ENCODE results near the gene GP1BA.
"Not testable (repeated sequence)": the region's sequence is repeated elsewhere in the genome, so short reads cannot be mapped to it uniquely, and the experiment has no call there.

Gene GP1BA

GRCh38 chr17:4913994-4914393 is 18.1 kb upstream of the GP1BA start:
- no peak for TF ChIP-seq ZNF274 (IDR thresholded peaks at IDR 0.05; ENCODE audit: low read depth, low read length)
- H3K4me3 ChIP-seq (ENCODE audit: low read length), result no peak overlapping the region

GRCh38 chr17:4914551-4914950 is 17.5 kb upstream of the GP1BA start:
- H3K4me3 ChIP-seq (ENCODE audit: low read length), result not testable (repeated sequence)

- TF ChIP-seq ZNF274 (IDR thresholded peaks at IDR 0.05; ENCODE audit: low read depth, low read length), result no peak
- no peak overlapping the region for H3K4me3 ChIP-seq (ENCODE audit: low read length)
These were observed 12.5 kb upstream of the GP1BA start for GRCh38 chr17:4919511-4920047.

- TF ChIP-seq ZNF274 (IDR thresholded peaks at IDR 0.05; ENCODE audit: low read depth, low read length), result no peak
- no peak overlapping the region for H3K4me3 ChIP-seq (ENCODE audit: low read length)
These were observed 11.6 kb upstream of the GP1BA start for GRCh38 chr17:4920351-4921048.

- no peak for TF ChIP-seq ZNF274 (IDR thresholded peaks at IDR 0.05; ENCODE audit: low read depth, low read length)
- no peak overlapping the region for H3K4me3 ChIP-seq (ENCODE audit: low read length)
These were observed 10.8 kb upstream of the GP1BA start for GRCh38 chr17:4921320-4921719.

- H3K4me3 ChIP-seq (ENCODE audit: low read length), result not testable (repeated sequence)
These were observed 5.3 kb upstream of the GP1BA start for GRCh38 chr17:4926577-4927335.

GRCh38 chr17:4928881-4929280 is 3.2 kb upstream of the GP1BA start:
- H3K4me3 ChIP-seq (ENCODE audit: low read length), result no peak overlapping the region

GRCh38 chr17:4932756-4933155 is 679 bp downstream of the GP1BA start:
- no peak overlapping the region for H3K4me3 ChIP-seq (ENCODE audit: low read length)
- TF ChIP-seq ZNF274 (IDR thresholded peaks at IDR 0.05; ENCODE audit: low read depth, low read length), result no peak

More at GRCh38 chr17:4928881-4929280, 3.2 kb upstream of the GP1BA start:
- TF ChIP-seq ZNF274 (IDR thresholded peaks at IDR 0.05; ENCODE audit: low read depth, low read length), result no peak

GRCh38 chr17:4933646-4934045 is 1.6 kb downstream of the GP1BA start:
- no peak overlapping the region for H3K4me3 ChIP-seq (ENCODE audit: low read length)
- no peak for TF ChIP-seq ZNF274 (IDR thresholded peaks at IDR 0.05; ENCODE audit: low read depth, low read length)

GRCh38 chr17:4934173-4934979 is 2.3 kb downstream of the GP1BA start:
- TF ChIP-seq ZNF274 (IDR thresholded peaks at IDR 0.05; ENCODE audit: low read depth, low read length), result no peak
- H3K4me3 ChIP-seq (ENCODE audit: low read length), result no peak overlapping the region

- no peak for TF ChIP-seq ZNF274 (IDR thresholded peaks at IDR 0.05; ENCODE audit: low read depth, low read length)
- no peak overlapping the region for H3K4me3 ChIP-seq (ENCODE audit: low read length)
These were observed 3.6 kb downstream of the GP1BA start for GRCh38 chr17:4935650-4936049.

- no peak for TF ChIP-seq ZNF274 (IDR thresholded peaks at IDR 0.05; ENCODE audit: low read depth, low read length)
These were observed 4.4 kb downstream of the GP1BA start for GRCh38 chr17:4936436-4936835.

GRCh38 chr17:4937553-4937952 is 5.5 kb downstream of the GP1BA start:
- TF ChIP-seq ZNF274 (IDR thresholded peaks at IDR 0.05; ENCODE audit: low read depth, low read length), result no peak
- H3K4me3 ChIP-seq (ENCODE audit: low read length), result no peak overlapping the region

More at GRCh38 chr17:4936436-4936835, 4.4 kb downstream of the GP1BA start:
- H3K4me3 ChIP-seq (ENCODE audit: low read length), result no peak overlapping the region

GRCh38 chr17:4938069-4938491 is 6.0 kb downstream of the GP1BA start:
- no peak overlapping the region for H3K4me3 ChIP-seq (ENCODE audit: low read length)
- no peak for TF ChIP-seq ZNF274 (IDR thresholded peaks at IDR 0.05; ENCODE audit: low read depth, low read length)

Measured in GM08714 (cell line).